A549 (cell line): Measurements from ENCODE around the gene EPDR1. TPM values are rescaled to one million over a fixed set of nuclear protein-coding genes. Genes with fewer than 3 reads are reported as not detected.

Experiments used
- ATAC-seq, 2 experiments: fragments of 200-7000 bp in 1 of 2; fragments of >200 bp in 1 of 2; cut with Nextera tagmentation in 1 of 2; cut with Tn5 transposase in 1 of 2; 3 replicates each; pipeline versions ENCODE4 v1.8.0 to v1.9.1; 2018 to 2020; ENCODE audit warnings: mild to moderate bottlenecking in 1 of 2, moderate library complexity in 1 of 2
- CTCF ChIA-PET: fragments of 300-600 bp; sonication (Branson Sonifier 250); formaldehyde crosslinking; extraction: SDS; loops from one replicate; lab custom pipeline; 2021; ENCODE audit warnings: antibody characterized with exemption, inconsistent platforms; lab: Yijun Ruan, JAX
- POLR2A ChIA-PET: fragments of 350-600 bp; formaldehyde crosslinking; extraction: SDS; loops from one replicate; lab custom pipeline; 2021; ENCODE audit warnings: antibody characterized with exemption, inconsistent platforms; lab: Yijun Ruan, JAX
- DNase-seq, 2 experiments: peaks; one replicate each; pipeline versions ENCODE4 v3.0.0 to v3.0.0-alpha.2; 2011 to 2016; ENCODE audit warnings: low read depth in 1 of 2, low spot score in 1 of 2
- FAIRE-seq: peaks from 2 replicates; lab custom pipeline; 2011; peaks lifted over from hg19 to GRCh38; lab: Jason Lieb, UNC
- H3K27ac ChIP-seq, 2 experiments: fragments of >200 bp; sonication (Bioruptor Twin); formaldehyde crosslinking; 3 replicates each; pipeline ENCODE4 v1.5.1; 2016 to 2017
- H3K4me1 ChIP-seq: fragments of >200 bp; sonication (Bioruptor Twin); formaldehyde crosslinking; 3 replicates; pipeline ENCODE4 v1.6.1; 2016
- H3K4me2 ChIP-seq: fragments of >200 bp; sonication (Bioruptor Twin); formaldehyde crosslinking; 3 replicates; pipeline ENCODE4 v1.6.1; 2016
- H3K4me3 ChIP-seq: fragments of >200 bp; sonication (Bioruptor Twin); formaldehyde crosslinking; 3 replicates; pipeline ENCODE4 v1.5.1; 2016
- H3K9me3 ChIP-seq: fragments of >200 bp; sonication (Bioruptor Twin); formaldehyde crosslinking; 3 replicates; pipeline ENCODE4 v1.6.1; 2016
- ATOH8 ChIP-seq: fragments of 250-450 bp; sonication (Bioruptor Pico); IDR thresholded peaks from 2 replicates; pipeline ENCODE4 v1.5.0; 2020; ENCODE audit warnings: low read depth, mild to moderate bottlenecking, moderate library complexity
- BHLHE40 ChIP-seq: IDR thresholded peaks from 2 replicates; pipeline ENCODE4 v1.6.1; 2012; ENCODE audit warnings: low read depth, low read length, inconsistent platforms
- CBX2 ChIP-seq: fragments of 200-600 bp; sonication (generic); IDR thresholded peaks from 2 replicates; pipeline ENCODE4 v1.6.1; 2016; ENCODE audit warnings: low read depth, mild to moderate bottlenecking, borderline replicate concordance
- CEBPB ChIP-seq, 2 experiments: fragments of >200 bp in 1 of 2; sonication (Bioruptor Twin) in 1 of 2; formaldehyde crosslinking in 1 of 2; IDR thresholded peaks; 2 replicates each; pipeline ENCODE4 v1.6.1; 2012 to 2016
- CHD2 ChIP-seq: fragments of 150-350 bp; IDR thresholded peaks from 2 replicates; pipeline ENCODE4 v1.6.1; 2014; ENCODE audit warnings: low read length; ENCODE audit not compliant: partially characterized antibody
- E2F6 ChIP-seq: IDR thresholded peaks from 2 replicates; pipeline ENCODE4 v1.6.1; 2012; ENCODE audit warnings: low read depth, borderline replicate concordance
- EHMT2 ChIP-seq: fragments of 200-600 bp; sonication (generic); IDR thresholded peaks from 2 replicates; pipeline ENCODE4 v1.6.1; 2016; ENCODE audit warnings: antibody characterized with exemption, low read depth, mild to moderate bottlenecking, moderate library complexity
- FOSL2 ChIP-seq, 2 experiments: fragments of 450-650 bp in 1 of 2; fragments of >200 bp in 1 of 2; sonication (Bioruptor Twin) in 1 of 2; formaldehyde crosslinking; IDR thresholded peaks; 2 replicates each; pipeline versions ENCODE4 v1.5.0 to v1.6.1; 2016 to 2020; ENCODE audit warnings: mild to moderate bottlenecking in 1 of 2, moderate library complexity in 1 of 2
- FOXS1 ChIP-seq: fragments of 250-450 bp; sonication (Bioruptor Pico); IDR thresholded peaks from 2 replicates; pipeline ENCODE4 v1.5.0; 2020; ENCODE audit warnings: mild to moderate bottlenecking, moderate library complexity
- HDAC2 ChIP-seq: fragments of 200-600 bp; sonication (generic); IDR thresholded peaks from 2 replicates; pipeline ENCODE4 v1.6.1; 2016
- HOXA7 ChIP-seq: fragments of 250-450 bp; sonication (Bioruptor Pico); IDR thresholded peaks from 2 replicates; pipeline ENCODE4 v1.5.0; 2020; ENCODE audit warnings: mild to moderate bottlenecking, moderate library complexity
- HOXB13 ChIP-seq: fragments of 250-450 bp; sonication (Bioruptor Pico); IDR thresholded peaks from 2 replicates; pipeline ENCODE4 v1.5.0; 2020; ENCODE audit warnings: low read depth, mild to moderate bottlenecking, moderate library complexity
- HOXB5 ChIP-seq: fragments of 250-450 bp; sonication (Bioruptor Pico); IDR thresholded peaks from 2 replicates; pipeline ENCODE4 v1.5.0; 2020; ENCODE audit warnings: mild to moderate bottlenecking, moderate library complexity
- JUN ChIP-seq, 2 experiments: fragments of >200 bp; sonication (Bioruptor Twin); formaldehyde crosslinking; IDR thresholded peaks; 2 replicates in 1 of 2; 3 replicates in 1 of 2; pipeline ENCODE4 v1.6.1; 2016 to 2017
- KDM5A ChIP-seq: fragments of 200-600 bp; sonication (generic); IDR thresholded peaks from 2 replicates; pipeline ENCODE4 v1.6.1; 2016; ENCODE audit warnings: antibody characterized with exemption, mild to moderate bottlenecking
- MAX ChIP-seq: IDR thresholded peaks from 2 replicates; pipeline ENCODE4 v1.6.1; 2012
- NPAS2 ChIP-seq: fragments of 250-450 bp; sonication (Bioruptor Pico); IDR thresholded peaks from 2 replicates; pipeline ENCODE4 v1.8.0; 2022; ENCODE audit warnings: mild to moderate bottlenecking, moderate library complexity, borderline replicate concordance
- NR3C1 ChIP-seq: fragments of >200 bp; sonication (Bioruptor Twin); formaldehyde crosslinking; IDR thresholded peaks from 3 replicates; pipeline ENCODE4 v1.6.1; 2017
- POLR2A ChIP-seq: IDR thresholded peaks from 2 replicates; pipeline ENCODE4 v1.6.1; 2012; ENCODE audit warnings: mild to moderate bottlenecking, low read length
- POLR2AphosphoS2 ChIP-seq: conservative IDR thresholded peaks from 2 replicates; pipeline ENCODE4 v1.6.1; 2012; ENCODE audit warnings: low read length, improper control_type of control experiment, inconsistent platforms
- RAD21 ChIP-seq, 2 experiments: fragments of >200 bp in 1 of 2; sonication (Bioruptor Twin) in 1 of 2; formaldehyde crosslinking in 1 of 2; IDR thresholded peaks in 1 of 2; conservative IDR thresholded peaks in 1 of 2; 2 replicates in 1 of 2; 3 replicates in 1 of 2; pipeline ENCODE4 v1.6.1; 2012 to 2018; ENCODE audit warnings: inconsistent platforms in 1 of 2
- RARB ChIP-seq: fragments of 250-450 bp; sonication (Bioruptor Pico); IDR thresholded peaks from 2 replicates; pipeline ENCODE4 v1.8.0; 2021; ENCODE audit warnings: mild to moderate bottlenecking, moderate library complexity
- REST ChIP-seq: fragments of 200-600 bp; sonication (generic); IDR thresholded peaks from 2 replicates; pipeline ENCODE4 v1.6.1; 2016; ENCODE audit warnings: antibody characterized with exemption, mild to moderate bottlenecking, moderate library complexity
- RNF2 ChIP-seq: fragments of 200-600 bp; sonication (generic); IDR thresholded peaks from 2 replicates; pipeline ENCODE4 v1.6.1; 2016; ENCODE audit warnings: low read depth, mild to moderate bottlenecking, antibody characterized with exemption, moderate library complexity, borderline replicate concordance
- SMC3 ChIP-seq: fragments of >200 bp; sonication (Bioruptor Twin); formaldehyde crosslinking; IDR thresholded peaks from 3 replicates; pipeline ENCODE4 v1.6.1; 2018; ENCODE audit warnings: inconsistent platforms
- TFCP2L1 ChIP-seq: fragments of 250-450 bp; sonication (Bioruptor Pico); IDR thresholded peaks from 2 replicates; pipeline ENCODE4 v1.5.0; 2021; ENCODE audit warnings: mild to moderate bottlenecking
- USF2 ChIP-seq: fragments of 450-650 bp; IDR thresholded peaks from 2 replicates; pipeline ENCODE4 v1.6.1; 2014; ENCODE audit warnings: antibody characterized with exemption
- ZC3H11A ChIP-seq: fragments of 450-650 bp; IDR thresholded peaks from 2 replicates; pipeline ENCODE4 v1.6.1; 2014; ENCODE audit warnings: antibody characterized with exemption, mild to moderate bottlenecking
- ZFP36 ChIP-seq: fragments of 450-650 bp; IDR thresholded peaks from 2 replicates; pipeline ENCODE4 v1.6.1; 2014; ENCODE audit warnings: borderline replicate concordance; ENCODE audit not compliant: partially characterized antibody
- ZSCAN20 ChIP-seq: fragments of 250-450 bp; sonication (Bioruptor Pico); IDR thresholded peaks from 2 replicates; pipeline ENCODE4 v1.8.0; 2022; ENCODE audit warnings: mild to moderate bottlenecking, moderate library complexity
- WGBS: methylation state at CpG from one replicate; pipeline ENCODE4 v1.1.6; 2017; ENCODE audit errors: missing lambda C conversion rate; 5-methylcytosine and 5-hydroxymethylcytosine counted together
- polyA plus RNA-seq, 4 experiments: library from polyadenylated mRNA; depleted of rRNA in 3 of 4; stranded (reverse); fragments of >200 nt; fragmentation: RNase III in 1 of 4; extraction: RNeasy Plus Mini Kit Qiagen cat#74134 plus additional on column Dnase treatment in 1 of 4; gene quantifications; 2 replicates in 3 of 4; 3 replicates in 1 of 4; pipeline ENCODE4 v1.2.3, GENCODE V29; 2011 to 2017

EPDR1 gene
- polyA plus RNA-seq, 2 of the 4 experiments (the other 2 are of a cell fraction): 101 to 112 TPM

- ATAC-seq (no peak), DNase-seq (no peak)
- peak overlapping the region; percentile 64 for H3K4me3 ChIP-seq
- CTCF ChIA-PET: interaction anchor here (1.1 to 6.6 kb wide), 5 partner anchors 11 to 307 kb away, joined by 3 to 159 read pairs (median 23); no protein-coding TSS in a partner anchor
- H3K4me1 ChIP-seq: peaks cover 22% of the 10 kb centered on the region
- peak overlapping the region; percentile 62 for H3K4me2 ChIP-seq
- POLR2A ChIA-PET: interaction anchor here (2.0 kb wide), 1 partner anchor 13 kb away, joined by 5 read pairs; no protein-coding TSS in a partner anchor
- H3K9me3 ChIP-seq: no peaks in the 10 kb centered on the region
- WGBS: 65% methylated on average over 5 of the region's 5 CpGs
- TF ChIP-seq CHD2 (no peak), RAD21 (conservative IDR thresholded peaks at IDR 0.05 in 1 of 2, IDR thresholded peaks at IDR 0.05 in 1 of 2) (no peak), ZSCAN20 (CRISPR knock-in tag) (no peak), KDM5A (no peak), FOSL2 (IDR thresholded peaks at IDR 0.05) (no peak), FOSL2 (CRISPR knock-in tag; IDR thresholded peaks at IDR 0.05) (no peak), E2F6 (no peak), ATOH8 (CRISPR knock-in tag) (no peak), HOXA7 (CRISPR knock-in tag) (no peak), CBX2 (no peak), ZFP36 (no peak), SMC3 (no peak), REST (no peak)
- TF ChIP-seq, all 56 proteins: peak for 0
- peak overlapping the region; percentile 81 to 93; a peak in 4 of 6 replicates for H3K27ac ChIP-seq
- FAIRE-seq: no peak
Measured at GRCh38 chr7:37915438-37915837, 5.0 kb upstream of the EPDR1 start.

- H3K4me3 ChIP-seq: peak overlapping the region; percentile 64
- H3K4me1 ChIP-seq: peaks cover 22% of the 10 kb centered on the region
- ATAC-seq: peak; percentile 62 to 64
- 15% methylated on average over 32 of the region's 57 CpGs for WGBS
- H3K27ac ChIP-seq: peak overlapping the region; percentile 81 to 93
- ChIA-PET POLR2A (interaction anchor here (1.4 to 2.2 kb wide), 4 partner anchors 14 to 299 kb away, joined by 4 to 10 read pairs (median 6); partner anchors contain the start of gene STARD3NL), CTCF (interaction anchor here (0.8 to 6.6 kb wide), 29 partner anchors 12 to 681 kb away, joined by 3 to 159 read pairs (median 5); no protein-coding TSS in a partner anchor)
- TF ChIP-seq NR3C1: no peak
- TF ChIP-seq MAX: peak; percentile 99
- peak; percentile 39 for TF ChIP-seq POLR2A
- TF ChIP-seq RARB (CRISPR knock-in tag): no peak
- TF ChIP-seq TFCP2L1 (CRISPR knock-in tag): no peak
- no peak for TF ChIP-seq HOXB5
- no peak for TF ChIP-seq HOXB13 (CRISPR knock-in tag)
- peak; percentile 85; the same call in 1 of the 2 replicates for TF ChIP-seq HDAC2
- no peak for TF ChIP-seq ZC3H11A
- 0 out of 2 replicates have a peak, but pooled peaks have one; percentile 11 for TF ChIP-seq NPAS2 (CRISPR knock-in tag)
- TF ChIP-seq USF2: peak; percentile 52
- 0 out of 2 replicates have a peak, but pooled peaks have one; percentile 50 for TF ChIP-seq RNF2
- no peak for TF ChIP-seq BHLHE40
- peak; percentile 98 for TF ChIP-seq E2F6
- TF ChIP-seq FOSL2 (IDR thresholded peaks at IDR 0.05): no peak
- TF ChIP-seq FOSL2 (CRISPR knock-in tag; IDR thresholded peaks at IDR 0.05): no peak
- no peak for TF ChIP-seq FOXS1
- no peak for TF ChIP-seq CEBPB (IDR thresholded peaks at IDR 0.05)
- no peak for TF ChIP-seq EHMT2
- no peak; a peak in 1 of 5 replicates for TF ChIP-seq JUN (IDR thresholded peaks at IDR 0.05)
- no peak for TF ChIP-seq POLR2AphosphoS2
- H3K4me2 ChIP-seq: peak overlapping the region; percentile 62
- H3K9me3 ChIP-seq: no peaks in the 10 kb centered on the region
- FAIRE-seq: no peak
- peak in 1 of 2 experiments; percentile 73 for DNase-seq
Measured at GRCh38 chr7:37916017-37916672, 4.3 kb upstream of the EPDR1 start.
